Ishikawa (cell line): ENCODE data around the gene PKIG.

Experiments used
- CEBPB ChIP-seq: IDR thresholded peaks from 2 replicates; pipeline ENCODE4 v1.6.1; 2012
- EP300 ChIP-seq: IDR thresholded peaks from 2 replicates; pipeline ENCODE4 v1.6.1; 2012; ENCODE audit warnings: borderline replicate concordance
- FOXM1 ChIP-seq: IDR thresholded peaks from 2 replicates; pipeline ENCODE4 v1.6.1; 2012; ENCODE audit warnings: low read depth, borderline replicate concordance
- NFIC ChIP-seq: IDR thresholded peaks from 2 replicates; pipeline ENCODE4 v1.6.1; 2012
- REST ChIP-seq: IDR thresholded peaks from 2 replicates; pipeline ENCODE4 v1.6.1; 2012; ENCODE audit warnings: low read depth, mild to moderate bottlenecking
- TAF1 ChIP-seq: IDR thresholded peaks from 2 replicates; pipeline ENCODE4 v1.6.1; 2012; ENCODE audit warnings: low read depth, mild to moderate bottlenecking
- TCF12 ChIP-seq: IDR thresholded peaks from 2 replicates; pipeline ENCODE4 v1.6.1; 2012; ENCODE audit warnings: low read depth
- TEAD4 ChIP-seq: IDR thresholded peaks from 2 replicates; pipeline ENCODE4 v1.6.1; 2012

GRCh38 chr20:44644667-44645131 is 62.3 kb downstream of the PKIG start:
- no peak for TF ChIP-seq REST
- no peak for TF ChIP-seq FOXM1
- TF ChIP-seq EP300: no peak
- TF ChIP-seq TAF1: no peak
- TF ChIP-seq NFIC: no peak
- TF ChIP-seq TEAD4: no peak
- TF ChIP-seq TCF12: no peak
- no peak for TF ChIP-seq CEBPB
